Choroid plexus epithelial cell (primary cell): Measurements from ENCODE around the gene RNF11.

Source experiments
- DNase-seq: peaks from one replicate; pipeline ENCODE4 v3.0.0-alpha.2; 2010; ENCODE audit warnings: low read depth
- H3K4me3 ChIP-seq: 2 replicates; pipeline ENCODE4 v1.5.1; 2011; ENCODE audit warnings: low read depth, mild to moderate bottlenecking, control low read depth, low read length, moderate library complexity
- TF ChIP-seq, protein P1 (sequence below): conservative IDR thresholded peaks from 2 replicates; pipeline ENCODE4 v1.5.1; 2011; ENCODE audit warnings: low read depth, mild to moderate bottlenecking, control low read depth, inconsistent platforms, low read length, moderate library complexity

Gene RNF11

DNA sequence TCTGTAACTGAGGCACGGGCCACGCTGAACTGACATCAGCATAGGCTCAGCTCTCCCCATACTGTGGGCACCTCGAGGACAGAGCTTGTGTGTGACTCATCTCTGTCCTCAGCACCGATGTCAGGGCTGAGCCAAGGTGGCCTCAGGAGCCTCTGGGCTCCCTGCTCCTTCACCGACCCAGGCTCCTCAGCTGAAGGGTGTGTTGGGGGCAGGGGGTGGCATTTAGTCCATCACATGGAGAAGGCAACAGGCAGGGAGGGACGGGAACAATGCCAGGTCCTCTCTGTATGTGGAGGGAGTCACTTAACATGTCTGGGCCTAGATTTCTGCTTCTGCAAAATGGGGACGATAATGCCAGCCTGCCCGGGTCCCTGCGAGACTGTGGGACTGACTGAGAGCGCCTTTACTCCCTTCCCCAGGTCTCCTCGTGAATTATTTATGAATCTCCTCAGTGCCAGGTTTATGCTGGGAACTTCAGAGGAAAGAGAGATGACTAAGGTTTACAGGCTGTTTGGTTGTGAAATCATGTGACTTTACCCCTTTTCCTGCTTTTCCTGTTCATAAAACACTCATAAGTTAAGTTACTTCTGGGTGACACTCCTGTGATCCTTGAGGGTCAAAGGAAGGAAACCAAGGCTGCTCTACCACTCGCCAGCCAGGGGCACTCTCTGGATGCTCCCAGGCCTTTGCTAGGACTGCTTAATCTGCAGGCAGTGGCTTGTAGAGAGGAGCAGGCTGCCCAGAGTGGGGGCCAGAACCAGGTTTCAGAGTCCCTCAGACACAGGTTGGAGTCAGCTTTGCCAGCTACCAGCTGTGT is 78.1 kb downstream of the RNF11 start:
- TF ChIP-seq, protein P1, sequence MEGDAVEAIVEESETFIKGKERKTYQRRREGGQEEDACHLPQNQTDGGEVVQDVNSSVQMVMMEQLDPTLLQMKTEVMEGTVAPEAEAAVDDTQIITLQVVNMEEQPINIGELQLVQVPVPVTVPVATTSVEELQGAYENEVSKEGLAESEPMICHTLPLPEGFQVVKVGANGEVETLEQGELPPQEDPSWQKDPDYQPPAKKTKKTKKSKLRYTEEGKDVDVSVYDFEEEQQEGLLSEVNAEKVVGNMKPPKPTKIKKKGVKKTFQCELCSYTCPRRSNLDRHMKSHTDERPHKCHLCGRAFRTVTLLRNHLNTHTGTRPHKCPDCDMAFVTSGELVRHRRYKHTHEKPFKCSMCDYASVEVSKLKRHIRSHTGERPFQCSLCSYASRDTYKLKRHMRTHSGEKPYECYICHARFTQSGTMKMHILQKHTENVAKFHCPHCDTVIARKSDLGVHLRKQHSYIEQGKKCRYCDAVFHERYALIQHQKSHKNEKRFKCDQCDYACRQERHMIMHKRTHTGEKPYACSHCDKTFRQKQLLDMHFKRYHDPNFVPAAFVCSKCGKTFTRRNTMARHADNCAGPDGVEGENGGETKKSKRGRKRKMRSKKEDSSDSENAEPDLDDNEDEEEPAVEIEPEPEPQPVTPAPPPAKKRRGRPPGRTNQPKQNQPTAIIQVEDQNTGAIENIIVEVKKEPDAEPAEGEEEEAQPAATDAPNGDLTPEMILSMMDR: no peak
- no peak overlapping the region for H3K4me3 ChIP-seq
- DNase-seq: peak; percentile 71

DNA sequence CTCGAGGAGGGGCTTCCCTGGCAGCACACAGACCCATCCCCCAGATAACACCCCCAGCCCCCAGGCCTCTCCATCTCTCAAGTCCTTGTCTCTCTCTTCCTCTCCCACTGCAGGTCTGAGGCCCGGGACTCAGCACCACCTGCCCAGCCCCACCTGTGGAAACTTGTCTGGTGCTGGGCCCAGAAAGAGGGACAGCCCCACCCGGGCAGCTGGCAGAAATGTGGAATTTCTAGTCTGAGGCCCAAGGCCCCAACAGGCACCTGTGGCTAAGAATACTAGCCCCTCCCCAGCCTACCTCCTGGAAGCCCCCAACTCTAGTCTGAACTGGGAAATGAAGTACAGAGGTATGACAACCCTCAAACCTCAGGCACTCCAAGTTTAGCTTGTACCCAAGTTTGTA is 78.9 kb downstream of the RNF11 start:
- TF ChIP-seq, protein P1: no peak
- DNase-seq: no peak
- no peak overlapping the region for H3K4me3 ChIP-seq

- DNase-seq: no peak
- no peak overlapping the region for H3K4me3 ChIP-seq
- TF ChIP-seq, protein P1: no peak
Observed at GRCh38 chr1:51316113-51316845, 80.2 kb downstream of the RNF11 start.

DNA sequence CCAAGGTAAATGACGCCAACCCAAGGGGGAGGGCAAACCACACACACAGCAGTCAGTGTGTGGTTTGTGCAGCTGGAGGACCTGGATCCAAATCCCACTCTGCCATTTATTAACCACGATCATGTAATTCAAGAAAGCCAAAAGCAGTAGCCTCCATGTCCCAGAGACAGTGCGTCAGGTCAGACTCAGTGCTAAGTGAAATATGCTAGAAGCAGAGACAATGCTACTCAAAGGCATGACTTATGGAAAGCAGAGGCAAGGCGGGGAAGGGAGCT is 80.7 kb downstream of the RNF11 start:
- TF ChIP-seq, protein P1: no peak
- H3K4me3 ChIP-seq: no peak overlapping the region
- DNase-seq: no peak

DNA sequence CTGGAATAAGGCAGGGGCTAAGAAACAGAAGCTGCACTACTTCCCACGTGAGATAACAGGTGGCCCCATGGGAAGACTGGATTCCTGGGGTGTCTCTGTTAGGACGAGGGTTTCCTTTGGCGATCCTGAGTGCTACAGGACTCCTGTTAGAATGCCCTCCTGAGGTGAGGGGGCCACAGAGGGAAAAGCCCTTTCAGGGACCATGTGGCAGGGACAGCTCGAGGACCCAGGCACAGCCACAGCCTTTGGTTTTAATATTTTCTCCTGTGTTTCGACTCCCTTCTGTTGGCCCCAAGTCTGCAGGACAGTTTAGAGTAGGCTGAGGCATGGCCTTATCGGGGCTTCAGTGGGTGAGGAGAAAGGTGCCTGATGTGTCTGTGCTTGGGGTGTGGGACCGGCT is 81.7 kb downstream of the RNF11 start:
- no peak for DNase-seq
- TF ChIP-seq, protein P1: no peak
- H3K4me3 ChIP-seq: no peak overlapping the region

- no peak for DNase-seq
- TF ChIP-seq, protein P1: no peak
- H3K4me3 ChIP-seq: no peak overlapping the region
Observed at GRCh38 chr1:51320967-51321923, 85.2 kb downstream of the RNF11 start.
